Measurements from ENCODE around the gene HDAC1.
A peak's percentile ranks its signal among the peaks of the same experiment; 100 is the strongest.
"Not testable (repeated sequence)": the region's sequence is repeated elsewhere in the genome, so short reads cannot be mapped to it uniquely, and the experiment has no call there.

Gene HDAC1

DNA sequence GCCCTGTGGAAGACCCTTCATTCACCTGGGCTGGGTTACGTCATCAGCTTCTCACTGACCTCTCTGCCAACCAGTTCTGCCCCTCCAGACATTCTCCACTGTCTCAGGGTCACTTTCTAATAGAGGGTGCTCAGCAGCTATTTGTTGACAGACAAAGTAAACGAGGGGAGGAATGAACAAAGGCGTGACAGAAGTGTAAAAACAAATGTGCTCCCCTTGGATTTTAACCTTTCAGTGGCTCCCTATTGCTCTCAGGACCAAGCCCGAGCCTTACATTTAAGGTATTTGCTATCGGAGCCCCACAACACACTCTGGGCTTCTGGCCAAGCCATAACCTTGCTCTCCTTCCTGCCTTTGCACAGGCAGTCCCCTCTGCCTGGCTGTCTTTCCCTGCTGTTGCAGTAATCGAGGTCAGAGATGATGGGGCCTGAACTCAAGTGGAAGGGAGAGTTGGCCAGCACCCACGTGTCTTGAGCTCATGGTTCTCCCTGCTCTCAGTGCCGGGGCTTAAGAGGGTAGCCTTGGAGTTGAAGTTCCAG is 53.5 kb downstream of the HDAC1 start:
- no peak for DNase-seq (ENCODE audit: low read depth, low spot score)

DNA sequence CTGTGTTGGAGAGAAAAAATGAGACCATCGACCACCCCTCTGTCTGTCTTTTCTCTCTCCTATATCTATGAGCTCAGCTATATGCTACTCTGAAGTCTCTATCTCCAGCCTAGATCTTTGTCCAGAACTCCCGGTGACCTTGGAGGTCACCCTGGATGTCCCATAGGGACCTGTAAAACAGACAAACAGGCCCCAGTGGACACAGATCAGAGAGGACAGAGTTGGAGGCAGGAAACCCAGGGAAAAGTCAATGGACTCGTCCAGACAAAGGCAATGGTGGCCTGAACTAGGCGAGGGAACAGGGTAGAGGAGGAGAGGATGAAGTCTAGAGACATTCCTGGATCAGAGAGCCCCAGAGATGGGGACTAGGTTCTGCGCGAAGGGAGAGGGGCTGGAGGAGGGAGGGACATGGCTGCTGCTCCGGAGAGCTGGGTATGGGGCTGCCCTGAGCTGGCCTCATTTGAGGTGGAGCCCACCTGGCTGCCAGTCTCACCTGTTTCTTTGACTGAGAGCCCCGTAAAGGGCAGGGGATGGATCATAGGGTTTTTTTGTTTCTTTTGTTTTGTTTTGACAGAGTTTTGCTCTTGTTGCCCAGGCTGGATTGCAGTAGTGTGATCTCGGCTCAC is 54.8 kb downstream of the HDAC1 start:
- DNase-seq (ENCODE audit: low read depth, low spot score): no peak

DNA sequence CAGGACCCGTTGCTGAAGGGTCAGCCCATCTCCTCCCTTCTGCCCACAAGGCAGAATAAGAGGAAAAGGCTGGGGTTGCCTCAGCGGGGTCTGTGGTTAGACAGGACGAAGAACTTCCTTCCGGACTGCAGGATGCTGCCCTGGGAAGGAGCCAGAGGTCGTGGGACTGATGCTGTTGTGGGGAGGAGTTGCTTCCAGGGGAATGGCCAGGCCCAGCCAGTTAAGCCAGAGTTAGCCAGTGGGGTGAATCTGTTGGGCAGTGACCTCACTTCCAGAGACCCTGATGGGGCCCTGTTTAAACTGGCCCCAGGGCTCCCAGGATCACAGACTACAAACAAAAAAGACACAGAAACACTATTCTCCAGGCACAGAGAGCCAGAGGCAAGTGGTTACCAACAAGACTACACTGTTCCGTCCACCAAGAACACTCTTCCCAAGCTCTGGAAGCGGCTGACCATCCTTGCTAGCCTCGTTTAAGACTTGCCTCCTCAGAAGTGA is 57.4 kb downstream of the HDAC1 start:
- DNase-seq (ENCODE audit: low read depth, low spot score): no peak

DNA sequence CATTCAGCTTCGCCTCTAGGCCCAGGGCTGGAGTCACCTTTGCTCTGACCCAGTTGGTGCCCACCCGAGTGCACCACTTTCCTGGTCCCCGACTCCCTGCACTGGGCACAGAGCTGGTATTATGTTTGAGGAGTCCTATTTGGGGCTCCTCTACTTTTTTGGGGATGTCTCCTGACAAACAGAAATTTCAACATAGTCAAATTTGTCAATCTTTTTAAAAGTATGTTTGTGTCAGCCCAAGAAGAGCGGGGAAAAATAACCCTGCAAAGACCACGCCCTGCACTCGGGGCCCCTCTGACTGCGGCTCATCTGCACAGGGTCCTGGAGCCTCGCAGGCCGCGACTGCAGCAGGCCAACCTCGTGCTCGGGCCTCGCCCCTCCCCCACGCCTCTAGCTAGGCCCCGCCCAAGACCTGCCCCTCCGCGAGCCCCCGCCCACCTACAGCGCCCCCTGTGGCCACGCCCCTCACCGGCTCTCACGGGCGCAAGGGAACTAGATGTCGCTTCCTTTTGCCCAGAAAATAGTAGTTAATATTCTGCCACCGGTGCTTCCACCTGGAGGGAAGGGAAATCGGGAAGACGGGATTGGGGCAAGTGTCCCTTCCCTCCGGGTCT is 59.0 kb downstream of the HDAC1 start:
- DNase-seq (ENCODE audit: low read depth, low spot score): no peak

DNA sequence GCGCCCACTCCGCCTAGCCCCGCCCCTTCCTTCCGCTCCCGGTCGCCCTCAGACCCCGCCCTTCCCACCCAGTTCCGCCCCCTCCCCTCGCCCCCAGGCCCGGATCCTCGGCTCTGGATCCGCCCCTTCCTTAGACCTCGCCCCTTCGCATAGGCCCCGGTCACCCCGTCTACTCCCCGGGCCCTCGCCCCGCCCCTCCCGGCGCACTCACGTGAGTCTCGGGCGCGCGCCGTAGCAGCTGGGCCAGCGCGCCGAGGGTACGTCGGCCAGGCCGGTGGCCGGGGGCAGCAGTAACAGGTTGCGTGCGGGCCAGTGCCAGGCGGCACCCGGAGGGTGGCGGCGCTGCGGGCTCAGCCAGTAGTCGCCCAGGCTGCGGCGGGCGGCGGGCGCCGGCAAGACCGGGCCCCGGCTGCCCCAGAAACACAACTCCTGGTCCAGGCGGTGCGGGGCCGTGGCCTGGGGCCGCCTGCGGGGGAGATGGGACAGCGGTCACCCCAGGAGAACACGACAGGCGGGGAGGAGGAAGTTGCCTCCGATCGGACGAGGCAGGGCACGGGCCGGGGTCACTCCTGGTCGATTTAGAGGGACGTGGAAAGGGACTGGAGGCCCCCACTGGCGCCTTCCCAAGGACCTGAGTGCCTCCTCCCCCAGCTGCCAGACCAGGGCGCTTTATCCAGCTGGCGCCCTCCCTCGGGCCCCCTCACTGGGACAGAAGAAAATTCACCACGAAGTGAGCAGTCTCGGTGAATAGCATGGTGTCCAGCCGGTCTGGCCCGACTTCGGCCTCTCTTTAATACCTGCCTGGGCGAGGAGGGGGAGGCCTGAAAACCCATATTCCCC is 59.7 kb downstream of the HDAC1 start:
- DNase-seq (ENCODE audit: low read depth, low spot score): peak; percentile 79

DNA sequence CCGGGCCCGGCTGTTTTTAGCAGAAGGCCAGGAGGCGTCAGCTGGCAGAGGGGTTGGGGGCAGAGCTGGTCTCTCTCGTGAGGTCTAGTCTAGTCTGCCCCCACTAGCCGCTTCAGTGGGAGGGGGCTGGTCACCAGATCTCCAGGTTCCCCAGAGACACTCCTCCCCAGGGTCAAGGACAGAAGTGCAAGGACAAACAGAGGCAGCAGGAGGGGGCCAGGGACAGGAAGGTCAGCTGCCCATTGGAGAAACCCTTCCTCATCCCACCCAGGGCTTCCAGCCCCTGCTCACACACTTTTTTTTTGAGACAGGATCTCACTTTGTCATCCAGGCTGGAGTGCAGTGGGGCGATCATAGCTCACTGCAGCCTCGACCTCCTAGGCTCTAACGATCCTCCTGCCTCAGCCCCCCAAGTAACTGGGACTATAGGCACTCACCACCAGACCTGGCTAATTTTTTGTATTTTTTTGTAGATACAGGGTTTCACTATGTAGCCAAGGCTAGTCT is 60.4 kb downstream of the HDAC1 start:
- DNase-seq (ENCODE audit: low read depth, low spot score): no peak

DNA sequence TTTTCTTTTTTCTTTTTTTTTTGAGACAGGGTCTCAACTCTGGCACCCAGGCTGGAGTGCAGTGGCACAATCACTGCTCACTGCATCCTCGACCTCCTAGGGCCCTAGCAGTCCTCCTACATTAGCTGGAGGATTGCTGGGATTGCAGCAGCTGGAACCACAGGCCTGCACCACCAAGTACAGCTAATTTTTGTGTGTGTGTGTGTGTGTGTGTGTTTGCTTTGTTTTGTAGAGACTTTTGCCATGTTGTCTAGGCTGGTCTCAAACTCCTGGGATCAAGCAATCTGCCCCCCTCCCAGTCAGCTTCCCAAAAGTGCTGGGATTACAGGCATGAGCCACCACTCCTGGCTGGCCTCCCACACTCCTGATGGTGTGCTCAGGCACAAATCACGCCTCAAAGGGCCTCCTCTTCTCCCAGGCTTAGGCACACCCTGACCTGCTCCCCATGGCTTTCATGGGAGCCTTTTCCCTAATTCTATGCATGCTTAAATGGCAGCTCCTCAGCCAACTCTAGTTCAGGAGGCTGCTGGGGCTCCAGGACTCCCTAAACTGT is 61.0 kb downstream of the HDAC1 start:
- no peak for DNase-seq (ENCODE audit: low read depth, low spot score)

DNA sequence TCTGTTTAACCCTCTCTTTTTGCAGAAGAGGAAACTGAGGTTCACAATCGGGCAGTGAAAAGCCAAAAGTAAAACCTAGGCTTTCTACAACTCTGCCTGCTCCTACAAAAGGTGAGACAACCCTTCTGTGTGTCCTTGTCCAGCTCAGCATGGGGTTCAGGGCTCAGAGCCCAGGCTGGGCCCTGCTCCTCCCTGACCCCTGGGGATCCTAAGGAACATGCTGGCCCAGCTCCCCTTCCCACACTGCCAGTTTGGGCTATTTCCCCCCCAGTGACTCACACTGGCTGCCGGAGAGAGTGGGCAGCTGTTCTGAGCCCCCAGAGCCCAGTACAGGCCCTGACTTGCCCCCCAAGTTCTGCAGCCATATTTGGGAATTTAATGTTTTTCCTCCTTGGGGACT is 61.5 kb downstream of the HDAC1 start:
- no peak for DNase-seq (ENCODE audit: low read depth, low spot score)

DNA sequence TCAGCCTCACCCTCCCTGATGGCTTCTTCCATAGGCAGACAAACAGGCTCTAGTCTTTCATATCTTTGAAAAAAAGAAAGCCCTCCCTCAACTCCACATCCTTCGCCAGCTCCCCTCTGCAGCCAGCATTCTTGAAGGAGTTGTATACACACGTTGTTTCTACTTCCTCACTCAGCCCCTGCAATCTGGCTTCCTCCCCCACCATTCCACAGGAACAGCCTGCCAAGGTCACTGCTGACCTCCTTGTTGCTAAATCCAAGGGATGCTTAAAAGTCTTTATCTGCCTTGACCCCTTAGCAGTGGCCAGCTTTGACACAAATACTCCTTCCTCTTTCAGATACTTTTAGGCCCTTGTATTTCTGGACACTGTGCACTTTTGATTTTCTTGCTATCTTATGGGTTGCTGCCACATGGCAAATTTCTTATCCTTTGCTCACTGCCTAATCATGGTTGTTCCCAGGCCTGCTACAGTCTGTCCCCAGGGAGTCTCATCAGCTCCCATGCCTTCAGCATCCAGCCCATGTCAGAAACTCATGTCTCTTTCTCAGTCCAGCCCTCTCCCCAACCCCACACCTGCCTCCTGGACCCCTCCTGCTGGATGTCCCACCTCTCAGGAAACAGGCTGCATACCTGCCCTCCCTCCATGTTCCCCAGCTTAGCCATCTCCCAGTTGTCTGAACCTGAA is 62.1 kb downstream of the HDAC1 start:
- no peak for DNase-seq (ENCODE audit: low read depth, low spot score)

DNA sequence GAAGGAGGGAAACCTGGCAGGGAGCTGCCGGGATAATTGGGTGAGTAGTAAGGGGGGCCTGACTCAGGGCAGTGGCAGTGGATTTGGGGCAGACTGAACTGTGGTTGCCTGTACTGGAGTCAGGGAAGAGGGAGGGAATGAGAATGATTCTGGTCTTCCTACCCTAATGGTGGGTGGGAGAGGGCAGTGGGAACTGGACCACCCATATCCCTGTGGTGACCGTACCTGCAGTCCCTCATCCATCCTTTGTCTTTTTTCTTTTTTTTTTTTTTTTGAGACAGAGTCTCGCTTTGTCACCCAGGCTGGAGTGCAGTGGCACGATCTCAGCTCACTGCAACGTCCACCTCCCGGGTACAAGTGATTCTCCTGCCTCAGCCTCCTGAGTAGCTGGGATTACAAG is 63.9 kb downstream of the HDAC1 start:
- not testable (repeated sequence) for DNase-seq (ENCODE audit: low read depth, low spot score)

DNA sequence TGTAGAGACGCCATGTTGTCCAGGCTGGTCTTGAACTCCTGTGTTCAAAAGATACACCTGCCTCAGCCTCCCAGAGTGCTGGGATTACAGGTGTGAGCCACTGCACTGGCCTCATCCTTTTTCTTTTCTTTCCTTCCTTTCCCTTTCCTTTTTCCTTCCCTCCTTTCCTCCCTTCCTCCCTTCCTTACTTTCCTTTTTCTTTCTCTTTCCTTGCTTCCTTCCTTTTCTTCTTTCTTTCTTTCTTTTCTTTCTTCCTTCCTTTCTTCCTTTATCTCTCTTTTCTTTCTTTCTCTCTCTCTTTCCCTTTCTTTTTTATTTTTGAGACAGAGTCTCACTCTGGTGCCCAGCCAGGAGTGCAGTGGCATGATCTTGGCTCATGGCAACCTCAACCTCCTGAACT is 64.6 kb downstream of the HDAC1 start:
- no peak for DNase-seq (ENCODE audit: low read depth, low spot score)

DNA sequence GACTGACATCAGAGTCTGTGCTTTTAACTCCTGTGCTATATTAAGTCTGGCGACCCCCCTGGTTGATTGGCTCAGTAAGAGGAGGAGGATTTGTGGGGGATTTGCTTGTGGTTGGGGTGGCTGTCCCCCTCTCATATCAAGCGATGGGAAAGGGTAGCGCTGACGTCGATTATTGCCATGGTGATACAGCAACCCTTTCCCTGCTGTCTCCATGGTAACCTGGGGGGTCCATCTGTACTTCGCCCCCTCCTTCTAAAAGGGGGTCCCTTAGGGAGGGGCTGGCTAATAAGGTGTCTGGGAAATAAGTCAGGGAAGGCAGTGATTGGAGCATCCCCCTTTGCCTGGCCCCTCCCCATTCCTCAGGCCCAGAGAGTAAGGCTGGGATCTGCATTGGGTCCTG is 65.7 kb downstream of the HDAC1 start:
- DNase-seq (ENCODE audit: low read depth, low spot score): no peak

DNA sequence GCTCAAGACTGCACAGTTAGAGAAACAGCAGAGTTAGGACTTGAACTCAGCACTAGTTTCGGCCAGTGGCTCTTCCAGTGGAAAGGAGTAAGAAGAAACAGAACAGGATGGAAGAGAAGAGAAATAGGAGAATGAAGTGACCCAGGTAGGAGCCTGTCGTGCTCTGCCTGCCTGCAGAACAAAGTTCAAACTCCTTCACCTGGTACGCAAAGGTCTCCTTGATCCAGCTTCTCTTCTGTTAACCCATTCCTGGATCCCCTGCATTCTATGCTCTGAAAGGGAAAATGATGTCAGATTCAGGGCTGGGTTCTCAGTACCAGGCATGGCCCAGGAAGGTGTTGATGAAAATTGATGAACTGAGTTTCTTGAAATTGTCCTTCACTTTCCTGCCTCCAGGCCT is 66.6 kb downstream of the HDAC1 start:
- DNase-seq (ENCODE audit: low read depth, low spot score): no peak

DNA sequence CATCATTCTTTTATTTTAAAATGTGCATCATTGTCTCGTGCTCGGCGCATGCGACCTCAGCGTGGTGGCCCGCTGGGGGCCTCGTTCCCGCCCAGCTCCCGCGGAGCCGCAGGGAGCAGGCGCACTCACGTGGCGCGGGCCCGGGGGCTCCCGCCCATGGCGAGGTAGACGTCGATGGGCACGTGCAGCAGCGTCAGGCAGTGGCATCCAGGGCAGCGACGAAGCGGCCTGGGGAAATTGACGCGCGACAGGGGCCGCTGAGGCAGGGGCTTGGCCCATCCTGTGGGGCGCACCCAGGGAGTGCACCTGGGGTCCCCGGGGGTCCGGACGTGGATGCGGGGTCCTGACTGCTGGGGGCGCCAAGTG is 69.4 kb downstream of the HDAC1 start:
- DNase-seq (ENCODE audit: low read depth, low spot score): no peak

DNA sequence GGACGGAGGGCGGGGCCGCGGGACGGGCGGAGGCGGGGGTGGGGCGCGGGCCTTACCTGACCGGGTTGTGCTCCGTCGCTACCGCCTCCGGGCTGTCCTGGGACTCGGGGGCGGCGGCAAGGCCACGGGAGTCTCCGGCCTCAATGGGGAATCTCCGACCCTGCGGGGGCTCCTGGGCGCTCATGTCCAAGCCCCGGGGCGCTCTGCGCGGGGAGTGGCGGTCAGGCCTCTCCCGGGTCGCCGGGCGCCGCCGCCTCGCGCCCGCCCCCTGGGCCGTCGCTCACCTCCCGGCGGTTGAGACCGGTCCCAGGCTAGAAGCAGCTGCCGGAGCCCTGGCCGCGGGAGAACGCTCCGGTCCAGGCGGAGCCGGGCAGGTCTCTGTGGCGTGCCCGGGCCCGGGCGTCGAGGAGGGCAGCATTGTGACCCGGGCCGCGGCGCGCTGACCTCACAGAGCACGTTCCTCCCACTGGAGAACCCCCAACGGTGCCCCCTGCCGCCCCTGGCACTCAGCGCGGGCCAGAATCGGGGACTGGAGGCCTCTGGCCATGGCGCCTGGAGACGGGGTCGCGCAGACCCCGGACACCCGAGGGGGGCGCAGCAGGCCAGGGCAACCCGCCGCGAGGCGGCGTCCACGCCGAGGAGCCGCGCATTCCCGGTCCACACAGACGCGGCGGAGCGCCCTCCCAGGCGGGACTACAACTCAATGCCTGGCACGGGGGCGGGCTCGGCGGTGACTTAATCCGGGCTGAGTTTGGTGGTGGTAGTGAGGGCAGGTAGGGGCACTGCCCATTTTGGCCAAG is 70.0 kb downstream of the HDAC1 start:
- DNase-seq (ENCODE audit: low read depth, low spot score): no peak

DNA sequence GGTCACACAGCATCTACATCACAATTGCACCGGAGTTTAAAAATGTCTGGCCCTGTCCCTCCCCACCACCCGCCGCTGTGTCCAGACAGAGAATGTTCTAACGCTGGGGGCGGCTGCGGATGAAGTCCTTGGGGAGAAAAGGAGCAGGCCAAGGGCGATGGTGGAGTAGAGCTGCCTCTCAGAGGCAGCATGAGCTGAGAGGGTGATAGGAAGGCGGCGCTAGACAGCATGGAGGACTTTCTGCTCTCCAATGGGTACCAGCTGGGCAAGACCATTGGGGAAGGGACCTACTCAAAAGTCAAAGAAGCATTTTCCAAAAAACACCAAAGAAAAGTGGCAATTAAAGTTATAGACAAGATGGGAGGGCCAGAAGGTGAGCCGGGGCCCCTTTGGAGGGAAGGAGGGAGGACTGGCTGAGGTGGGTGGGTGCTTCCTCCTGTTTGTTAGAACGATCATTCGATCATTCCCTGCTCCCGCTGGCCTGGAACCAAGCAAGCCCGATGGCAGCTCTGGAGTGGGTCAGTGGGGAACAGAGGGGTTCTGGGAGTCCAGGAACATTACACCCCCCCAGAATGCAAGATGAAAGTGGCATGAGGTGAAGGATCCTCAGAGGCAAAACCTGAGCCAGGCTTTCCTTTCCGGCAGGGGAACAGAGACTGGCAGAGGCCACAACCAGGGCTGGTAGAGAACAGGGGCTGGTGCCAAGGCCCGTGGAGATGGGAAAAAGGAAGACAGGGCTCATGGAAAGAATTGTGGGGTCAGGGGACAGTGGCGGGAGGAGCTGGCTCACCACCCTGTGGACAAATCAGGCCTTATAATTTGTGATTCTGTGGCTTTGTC is 70.8 kb downstream of the HDAC1 start, which contains the start of the genes FAM229A and TSSK3:
TSS of gene FAM229A (minus strand) at position 12 of the 840 bp plus-strand sequence. CDS start 394 bp downstream, outside the sequence.
TSS of gene TSSK3 (plus strand) at position 66 of the 840 bp plus-strand sequence. CDS start at position 229, 163 bp downstream.
- no peak for DNase-seq (ENCODE audit: low read depth, low spot score)

DNA sequence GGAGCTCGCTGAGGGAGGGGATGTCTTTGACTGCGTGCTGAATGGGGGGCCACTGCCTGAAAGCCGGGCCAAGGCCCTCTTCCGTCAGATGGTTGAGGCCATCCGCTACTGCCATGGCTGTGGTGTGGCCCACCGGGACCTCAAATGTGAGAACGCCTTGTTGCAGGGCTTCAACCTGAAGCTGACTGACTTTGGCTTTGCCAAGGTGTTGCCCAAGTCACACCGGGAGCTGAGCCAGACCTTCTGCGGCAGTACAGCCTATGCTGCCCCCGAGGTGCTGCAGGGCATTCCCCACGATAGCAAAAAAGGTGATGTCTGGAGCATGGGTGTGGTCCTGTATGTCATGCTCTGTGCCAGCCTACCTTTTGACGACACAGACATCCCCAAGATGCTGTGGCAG is 71.8 kb downstream of the HDAC1 start:
- no peak for DNase-seq (ENCODE audit: low read depth, low spot score)

DNA sequence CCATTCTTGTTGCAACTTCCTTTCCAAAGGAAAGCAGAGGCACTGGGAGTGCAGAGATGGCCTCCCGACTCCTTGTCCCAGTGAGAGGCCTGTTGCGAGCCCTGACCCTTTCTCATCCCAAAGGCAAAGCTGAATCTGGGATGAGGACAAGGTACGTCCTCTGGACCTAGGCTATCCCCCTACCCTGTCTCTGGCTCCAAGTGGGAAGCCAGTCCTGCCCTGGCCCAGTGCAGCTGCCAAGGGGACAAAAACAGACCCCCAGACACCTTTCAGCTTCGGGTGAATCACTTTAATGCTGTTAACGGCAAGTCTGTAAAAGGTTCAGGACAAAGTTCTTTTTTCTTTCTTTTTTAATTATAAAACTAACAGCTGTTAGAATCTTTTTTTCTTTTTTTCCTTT is 73.0 kb downstream of the HDAC1 start:
- DNase-seq (ENCODE audit: low read depth, low spot score): no peak

DNA sequence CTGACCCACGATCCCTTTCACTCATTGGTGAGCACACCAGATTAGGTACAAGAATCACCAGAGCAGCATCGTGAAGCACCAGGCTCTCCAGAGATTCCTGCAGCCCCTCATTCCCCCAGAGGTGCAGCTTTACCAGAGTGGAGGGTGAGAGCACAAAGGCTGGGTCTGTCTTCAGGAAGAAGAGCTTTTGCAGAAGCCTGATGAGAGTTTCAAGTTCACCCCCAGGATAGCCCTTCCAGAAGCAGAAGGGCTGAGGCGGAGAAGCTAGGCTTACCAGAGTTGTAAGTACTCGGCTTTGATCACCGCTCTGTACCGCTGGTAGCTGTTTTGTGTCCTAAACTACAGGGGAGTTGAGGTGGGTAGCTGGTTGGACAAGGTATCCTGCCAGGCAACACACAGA is 73.6 kb downstream of the HDAC1 start:
- no peak for DNase-seq (ENCODE audit: low read depth, low spot score)
